NOMO-1 treated with dmso at 0.1 percent for 144 hours (cell line): ENCODE data around the gene ABCB8.

Source experiments
- DNase-seq: peaks from one replicate; lab custom pipeline; 2025; ENCODE audit not compliant: unreplicated experiment; lab: John Stamatoyannopoulos, UW

The ABCB8 gene

DNA sequence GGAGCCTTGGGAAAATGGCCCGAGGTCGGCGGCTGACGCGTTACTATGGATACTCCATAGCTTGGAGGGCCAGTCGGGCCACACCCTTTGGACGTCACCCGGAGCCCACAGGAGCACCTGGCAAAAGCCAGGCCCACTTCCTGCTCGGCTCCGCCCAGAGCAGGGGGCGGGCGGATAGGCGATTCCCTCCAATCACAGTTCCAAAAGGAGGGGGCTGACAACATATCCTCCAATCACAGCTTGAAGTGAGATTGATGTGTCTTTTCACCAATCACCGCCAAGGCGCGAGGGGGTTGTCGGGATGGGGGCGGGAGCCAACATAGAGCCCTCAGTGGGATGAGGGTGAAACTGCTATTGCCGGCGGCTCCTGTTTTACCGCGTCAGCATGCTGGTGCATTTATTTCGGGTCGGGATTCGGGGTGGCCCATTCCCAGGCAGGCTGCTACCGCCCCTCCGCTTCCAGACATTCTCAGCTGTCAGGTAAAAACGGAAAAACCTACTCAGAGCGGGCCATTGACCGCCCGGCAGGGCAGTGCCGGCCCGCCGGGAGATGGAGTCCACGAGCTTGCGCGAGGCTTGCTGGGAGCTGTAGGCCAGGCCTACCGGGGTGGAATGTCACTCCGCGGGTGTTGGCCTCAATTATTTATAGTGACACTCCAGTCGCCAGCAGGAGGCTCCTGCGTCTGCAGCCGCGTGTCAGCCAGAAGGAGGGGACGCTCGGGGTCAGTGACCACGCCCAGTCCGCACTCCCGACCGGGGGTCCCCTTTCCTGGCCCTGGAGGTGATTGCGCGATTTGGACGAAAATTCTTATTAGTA lies at the start of gene ABCB8:
ABCB8 (plus strand) TSS at position 320 of the 817 bp plus-strand sequence; CDS start at position 386, 66 bp downstream.
- peak; percentile 90 for DNase-seq

GRCh38 chr7:150979713-150980390 lies 48.4 kb upstream of the ABCB8 start:
- no peak for DNase-seq

GRCh38 chr7:150980663-150981062 lies 47.6 kb upstream of the ABCB8 start:
- no peak for DNase-seq

DNA sequence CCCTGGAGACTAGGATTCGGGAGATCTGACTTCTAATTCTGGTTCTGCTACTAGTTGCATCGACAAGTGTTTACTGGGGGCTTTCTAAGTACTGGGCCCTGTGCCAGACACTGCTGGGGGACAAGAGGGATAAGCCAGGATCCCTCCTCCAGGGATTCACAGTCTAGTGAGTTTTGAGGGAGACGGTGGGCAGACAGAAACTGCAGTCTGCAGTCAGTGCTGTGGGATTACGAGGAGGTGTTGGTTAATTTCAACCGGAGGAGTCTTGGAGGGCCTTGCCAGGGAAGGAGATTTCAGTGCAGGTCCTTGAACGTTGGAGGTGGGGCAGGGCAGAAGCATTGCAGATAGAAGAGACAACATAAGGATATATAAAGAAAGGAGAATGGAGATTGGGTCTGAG lies 46.6 kb upstream of the ABCB8 start:
- no peak for DNase-seq

DNA sequence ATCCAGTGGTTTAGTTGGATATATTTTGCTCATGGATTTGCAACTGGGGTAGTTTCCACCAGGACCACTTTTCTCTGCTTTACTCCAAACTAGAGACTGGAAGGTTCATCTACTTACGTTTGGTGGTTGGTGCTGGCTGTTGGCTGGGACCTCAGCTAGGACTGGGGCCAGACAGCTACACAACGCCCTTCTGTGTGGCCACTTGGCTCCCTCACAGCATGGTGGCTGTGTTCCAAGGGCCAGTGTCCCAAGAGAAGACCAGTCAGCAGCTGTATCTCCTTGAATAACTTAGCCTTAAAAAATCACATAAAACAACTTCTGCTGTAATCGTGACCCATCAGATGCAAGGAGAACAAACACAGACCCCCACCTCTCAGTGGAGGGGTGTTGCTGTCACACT lies 45.9 kb upstream of the ABCB8 start:
- DNase-seq: no peak

DNA sequence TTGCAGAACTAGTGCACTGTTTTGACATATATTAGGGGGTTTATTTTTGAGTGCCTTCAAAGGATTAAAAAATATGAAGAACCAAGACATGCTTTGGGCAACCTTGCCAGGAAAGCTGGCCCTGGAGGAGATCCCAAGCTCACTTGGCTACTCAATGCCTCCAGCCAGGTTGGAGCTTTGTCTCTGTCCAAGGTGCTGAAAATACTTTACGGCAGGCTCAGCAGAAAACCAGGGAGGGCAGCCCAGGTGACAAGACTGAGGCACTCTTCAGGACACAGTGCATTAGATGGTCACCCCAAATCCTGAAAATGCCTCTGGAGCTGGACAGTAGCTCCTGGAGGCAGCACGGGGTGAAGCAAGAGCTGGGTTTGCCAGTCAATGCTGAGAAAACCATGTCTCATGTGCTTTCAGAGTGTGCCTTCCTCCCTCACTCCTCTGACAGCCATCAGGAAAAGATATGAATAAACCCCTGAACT lies 44.3 kb upstream of the ABCB8 start:
- DNase-seq: no peak

- no peak for DNase-seq
Observed at GRCh38 chr7:150986099-150986512, 42.1 kb upstream of the ABCB8 start.

GRCh38 chr7:150986556-150986955 lies 41.7 kb upstream of the ABCB8 start:
- DNase-seq: no peak

DNA sequence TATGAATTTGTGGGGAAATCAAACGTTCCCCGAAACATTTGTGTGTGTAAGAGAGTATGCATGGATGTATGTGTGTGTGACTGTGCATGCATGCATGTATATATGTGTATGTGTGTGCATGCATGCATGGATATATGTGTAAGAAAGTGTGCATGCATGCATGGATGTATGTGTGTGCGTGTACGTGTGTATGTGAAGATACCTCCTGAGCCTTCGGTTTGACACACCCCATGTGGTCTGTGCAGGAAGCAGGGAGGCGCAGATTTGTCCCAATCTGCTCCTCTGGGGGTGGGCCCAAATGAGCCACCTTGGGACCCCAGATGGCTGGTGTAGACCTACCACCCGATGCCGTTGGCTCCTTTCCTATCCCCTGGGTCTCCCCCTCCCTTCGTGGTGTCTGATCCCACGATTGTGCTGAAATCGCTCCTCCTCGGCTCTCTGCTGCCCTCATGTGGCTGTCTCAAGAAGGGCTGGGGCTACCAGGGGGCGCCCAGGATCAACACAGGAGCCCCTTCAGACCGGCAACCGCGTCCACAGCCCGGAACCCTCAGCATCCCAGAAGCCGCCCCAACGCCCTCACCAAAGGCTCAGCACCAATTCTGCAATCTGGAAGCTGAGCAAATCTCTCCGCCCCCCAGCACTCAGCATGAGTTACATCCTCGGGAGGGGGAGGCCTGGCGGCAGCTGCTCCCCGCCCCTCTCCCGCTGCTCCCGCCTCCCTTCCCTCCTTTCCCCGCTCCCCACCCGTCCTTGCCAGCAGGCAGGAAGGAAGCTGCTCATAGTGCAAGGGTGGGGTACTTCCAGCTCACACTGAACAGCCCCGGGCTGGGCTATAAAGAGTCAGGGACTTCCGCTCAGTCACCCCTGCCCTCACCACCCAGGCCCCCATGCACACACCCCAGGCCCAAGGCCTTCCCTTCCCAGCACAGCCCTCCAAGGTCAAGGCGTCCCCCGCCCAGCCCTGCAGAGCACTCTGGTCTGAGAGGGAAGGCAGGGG lies 39.7 kb upstream of the ABCB8 start:
- DNase-seq: no peak

DNA sequence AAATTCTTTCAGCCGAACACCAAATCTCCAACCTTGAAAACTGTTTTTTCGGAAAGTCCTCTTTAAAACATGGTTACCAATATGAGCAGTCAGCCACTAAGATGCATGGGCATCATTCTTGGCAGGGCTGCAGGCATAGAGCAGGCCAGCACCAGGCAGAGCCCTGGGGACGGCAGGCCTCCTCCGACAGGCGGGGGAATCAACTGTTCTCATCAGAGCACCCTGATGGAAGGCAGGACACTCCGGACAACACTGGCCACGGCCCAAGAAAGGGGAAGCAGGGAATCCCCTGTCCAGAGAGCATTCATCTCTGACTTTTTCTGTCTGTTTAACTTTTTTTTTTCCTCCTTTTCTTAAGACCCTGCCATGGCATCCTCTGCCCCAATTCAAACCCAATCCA lies 38.8 kb upstream of the ABCB8 start:
- DNase-seq: no peak

- no peak for DNase-seq
Observed at GRCh38 chr7:150990416-150991186, 37.6 kb upstream of the ABCB8 start, which contains the start of gene NOS3. Gene NOS3, plus strand, starts transcription at chr7:150991017. Its CDS starts 2,787 bp downstream, at chr7:150993804.

GRCh38 chr7:150992051-150992640 lies 36.1 kb upstream of the ABCB8 start:
- DNase-seq: no peak

DNA sequence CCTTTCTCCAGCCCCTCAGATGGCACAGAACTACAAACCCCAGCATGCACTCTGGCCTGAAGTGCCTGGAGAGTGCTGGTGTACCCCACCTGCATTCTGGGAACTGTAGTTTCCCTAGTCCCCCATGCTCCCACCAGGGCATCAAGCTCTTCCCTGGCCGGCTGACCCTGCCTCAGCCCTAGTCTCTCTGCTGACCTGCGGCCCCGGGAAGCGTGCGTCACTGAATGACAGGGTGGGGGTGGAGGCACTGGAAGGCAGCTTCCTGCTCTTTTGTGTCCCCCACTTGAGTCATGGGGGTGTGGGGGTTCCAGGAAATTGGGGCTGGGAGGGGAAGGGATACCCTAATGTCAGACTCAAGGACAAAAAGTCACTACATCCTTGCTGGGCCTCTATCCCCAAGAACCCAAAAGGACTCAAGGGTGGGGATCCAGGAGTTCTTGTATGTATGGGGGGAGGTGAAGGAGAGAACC lies 35.4 kb upstream of the ABCB8 start:
- DNase-seq: no peak

GRCh38 chr7:150993511-150993910 lies 34.7 kb upstream of the ABCB8 start:
- no peak for DNase-seq

DNA sequence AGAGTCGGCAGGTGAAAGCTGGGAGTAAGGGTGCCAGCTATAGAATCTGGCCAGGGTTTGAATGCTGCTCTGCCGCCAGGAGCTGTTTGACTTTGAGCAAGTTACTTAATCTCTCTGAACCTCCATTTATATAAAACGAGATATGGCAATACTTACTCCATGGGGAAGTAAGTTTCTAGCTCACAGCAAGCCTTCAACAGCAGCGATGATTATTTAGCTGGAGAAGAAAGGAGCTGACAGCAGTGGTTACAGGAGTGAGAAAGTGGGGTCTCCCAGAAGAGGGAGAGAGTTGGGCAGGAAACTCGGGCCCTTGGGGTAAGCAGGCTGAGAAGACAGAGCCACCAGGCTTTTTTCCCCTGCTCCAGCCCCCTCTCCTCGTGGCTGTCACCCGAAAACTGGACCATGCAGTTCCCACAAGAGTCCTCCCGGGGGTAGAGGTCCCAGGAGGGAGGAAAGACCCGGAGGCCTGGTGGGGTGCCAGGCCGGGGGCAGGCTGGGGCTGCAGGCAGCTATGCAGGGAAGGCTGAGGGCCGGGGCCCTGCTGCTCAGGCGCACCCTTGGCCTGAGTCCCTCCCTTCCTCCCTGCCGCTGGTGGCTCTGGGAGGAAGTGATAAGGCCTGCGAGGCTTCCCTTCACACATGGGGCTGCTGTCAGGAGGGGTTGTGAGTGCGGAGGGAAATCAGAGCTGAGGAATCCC lies 34.0 kb upstream of the ABCB8 start:
- DNase-seq: no peak

DNA sequence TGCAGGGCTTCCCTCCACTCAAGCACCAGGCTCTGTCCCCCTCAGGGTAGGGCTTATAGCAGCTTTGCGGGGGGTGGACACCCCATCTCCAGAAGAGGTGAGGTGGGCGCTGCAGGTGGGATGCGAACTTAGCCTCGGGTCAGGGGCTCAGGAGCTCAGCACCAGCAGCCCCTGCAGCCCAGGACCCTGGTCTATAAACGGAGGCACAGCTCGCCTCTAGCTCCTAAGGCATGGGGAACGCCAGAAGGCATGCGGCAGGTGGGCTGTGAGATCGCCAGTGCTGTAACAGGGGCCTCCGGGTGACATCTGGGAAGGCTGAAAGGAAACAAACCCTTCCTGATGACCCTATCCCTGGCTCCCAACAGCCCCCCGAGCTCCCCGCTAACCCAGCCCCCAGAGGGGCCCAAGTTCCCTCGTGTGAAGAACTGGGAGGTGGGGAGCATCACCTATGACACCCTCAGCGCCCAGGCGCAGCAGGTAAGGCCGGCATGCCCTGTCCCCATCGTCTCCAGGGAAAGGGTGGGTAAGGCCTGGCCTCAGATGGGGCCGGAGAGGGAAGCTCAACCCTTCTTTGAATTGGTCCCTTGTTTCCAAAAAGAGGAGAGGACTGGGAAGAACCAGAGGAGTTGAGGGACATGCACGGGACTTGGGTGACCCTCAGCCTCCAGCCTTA lies 33.3 kb upstream of the ABCB8 start:
- no peak for DNase-seq

DNA sequence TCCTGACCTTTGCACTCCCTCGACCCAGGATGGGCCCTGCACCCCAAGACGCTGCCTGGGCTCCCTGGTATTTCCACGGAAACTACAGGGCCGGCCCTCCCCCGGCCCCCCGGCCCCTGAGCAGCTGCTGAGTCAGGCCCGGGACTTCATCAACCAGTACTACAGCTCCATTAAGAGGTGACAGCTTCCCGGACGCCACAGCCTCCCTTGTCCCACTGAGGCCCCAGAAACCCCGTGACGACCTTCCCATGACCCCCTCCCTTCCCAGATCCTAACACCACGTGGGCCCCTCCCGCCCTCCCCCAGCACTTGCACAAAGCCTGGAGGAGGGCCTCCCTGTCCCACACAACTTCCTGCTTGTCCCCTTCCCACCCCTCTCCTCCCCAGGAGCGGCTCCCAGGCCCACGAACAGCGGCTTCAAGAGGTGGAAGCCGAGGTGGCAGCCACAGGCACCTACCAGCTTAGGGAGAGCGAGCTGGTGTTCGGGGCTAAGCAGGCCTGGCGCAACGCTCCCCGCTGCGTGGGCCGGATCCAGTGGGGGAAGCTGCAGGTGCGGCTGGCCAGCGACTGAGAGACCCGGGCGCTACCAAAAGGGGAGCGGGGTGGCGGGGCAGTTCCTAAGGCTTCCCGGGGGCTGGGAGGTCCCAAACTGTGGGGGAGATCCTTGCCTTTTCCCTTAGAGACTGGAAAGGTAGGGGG lies 31.7 kb upstream of the ABCB8 start:
- no peak for DNase-seq

GRCh38 chr7:150997075-150997511 lies 31.2 kb upstream of the ABCB8 start:
- DNase-seq: no peak
